WTC11 (cell line): ENCODE measurements around the gene CCND1. TPM values are rescaled to one million over a fixed set of nuclear protein-coding genes. Genes with fewer than 3 reads are reported as not detected.
A peak's percentile ranks its signal among the peaks of the same experiment; 100 is the strongest.

Experiments
- AFF4 ChIP-seq: sonication (generic); formaldehyde crosslinking; IDR thresholded peaks from 2 replicates; pipeline ENCODE4 v1.8.1; 2023; ENCODE audit warnings: mild to moderate bottlenecking, missing genetic modification reagents, borderline replicate concordance
- AR ChIP-seq: fragments of 250-450 bp; sonication (Bioruptor Pico); IDR thresholded peaks from 2 replicates; pipeline ENCODE4 v1.9.0; 2021; ENCODE audit warnings: mild to moderate bottlenecking
- ARID4B ChIP-seq: sonication (generic); formaldehyde crosslinking; IDR thresholded peaks from 2 replicates; pipeline ENCODE4 v1.8.0; 2023; ENCODE audit warnings: missing genetic modification reagents, mild to moderate bottlenecking, borderline replicate concordance
- ATF1 ChIP-seq: sonication (generic); formaldehyde crosslinking; IDR thresholded peaks from 2 replicates; pipeline ENCODE4 v1.8.1; 2023; ENCODE audit warnings: mild to moderate bottlenecking, moderate library complexity, missing genetic modification reagents
- ATF6 ChIP-seq: sonication (generic); formaldehyde crosslinking; IDR thresholded peaks from 2 replicates; pipeline ENCODE4 v1.8.1; 2023; ENCODE audit warnings: mild to moderate bottlenecking, missing genetic modification reagents
- CREB1 ChIP-seq: sonication (generic); formaldehyde crosslinking; IDR thresholded peaks from 2 replicates; pipeline ENCODE4 v1.8.0; 2023; ENCODE audit warnings: mild to moderate bottlenecking, missing genetic modification reagents
- CREM ChIP-seq: sonication (generic); formaldehyde crosslinking; IDR thresholded peaks from 2 replicates; pipeline ENCODE4 v1.8.1; 2022; ENCODE audit warnings: mild to moderate bottlenecking, missing genetic modification reagents, moderate library complexity
- CTCF ChIP-seq: fragments of 200-600 bp; IDR thresholded peaks from 2 replicates; pipeline ENCODE4 v1.8.0; 2022; ENCODE audit warnings: antibody characterized with exemption
- GRHL2 ChIP-seq: fragments of 250-450 bp; sonication (Bioruptor Pico); IDR thresholded peaks from 2 replicates; pipeline ENCODE4 v1.8.0; 2022; ENCODE audit warnings: mild to moderate bottlenecking, moderate library complexity; ENCODE audit not compliant: insufficient replicate concordance, severe bottlenecking
- KAT7 ChIP-seq: sonication (generic); formaldehyde crosslinking; IDR thresholded peaks from 2 replicates; pipeline ENCODE4 v1.8.1; 2023; ENCODE audit warnings: missing genetic modification reagents, mild to moderate bottlenecking, borderline replicate concordance
- MAX ChIP-seq: sonication (generic); formaldehyde crosslinking; IDR thresholded peaks from 2 replicates; pipeline ENCODE4 v1.8.0; 2022; ENCODE audit warnings: mild to moderate bottlenecking, missing genetic modification reagents
- OVOL2 ChIP-seq: fragments of 250-450 bp; sonication (Bioruptor Pico); IDR thresholded peaks from 2 replicates; pipeline ENCODE4 v1.9.0; 2021; ENCODE audit warnings: mild to moderate bottlenecking, borderline replicate concordance
- PRDM15 ChIP-seq: sonication (generic); formaldehyde crosslinking; IDR thresholded peaks from 2 replicates; pipeline ENCODE4 v1.8.0; 2022; ENCODE audit warnings: missing genetic modification reagents
- TP53 ChIP-seq: sonication (generic); formaldehyde crosslinking; IDR thresholded peaks from 2 replicates; pipeline ENCODE4 v1.8.1; 2023; ENCODE audit warnings: mild to moderate bottlenecking, missing genetic modification reagents
- ZBTB21 ChIP-seq: sonication (generic); formaldehyde crosslinking; IDR thresholded peaks from 2 replicates; pipeline ENCODE4 v1.8.1; 2023; ENCODE audit warnings: mild to moderate bottlenecking, missing genetic modification reagents, borderline replicate concordance
- ZSCAN18 ChIP-seq: fragments of 250-450 bp; sonication (Bioruptor Pico); IDR thresholded peaks from 2 replicates; pipeline ENCODE4 v2.1.2; 2022; ENCODE audit warnings: mild to moderate bottlenecking, moderate library complexity
- total RNA-seq: library from RNA; stranded (reverse); gene quantifications from 3 replicates; pipeline ENCODE4 v1.2.3, GENCODE V29; 2021

Gene CCND1
- total RNA-seq, 1 experiment from 2014 or later = 212 TPM

GRCh38 chr11:69702239-69702691 lies 61.3 kb downstream of the CCND1 start (continued):
- no peak for TF ChIP-seq PRDM15
- peak; percentile 61; the same call in 1 of the 2 replicates for TF ChIP-seq KAT7 (CRISPR knock-in tag)
- TF ChIP-seq ARID4B (CRISPR knock-in tag) = no peak
- no peak for TF ChIP-seq AFF4 (CRISPR knock-in tag)
- no peak for TF ChIP-seq GRHL2 (CRISPR knock-in tag)
- TF ChIP-seq ZSCAN18 (CRISPR knock-in tag) = no peak
- TF ChIP-seq AR (CRISPR knock-in tag) = no peak
- TF ChIP-seq CREB1 (CRISPR knock-in tag) = no peak
- no peak for TF ChIP-seq CREM (CRISPR knock-in tag)
- TF ChIP-seq OVOL2 (CRISPR knock-in tag) = no peak
- no peak for TF ChIP-seq TP53 (CRISPR knock-in tag)
- TF ChIP-seq CTCF = no peak
- TF ChIP-seq ZBTB21 (CRISPR knock-in tag) = no peak
- TF ChIP-seq ATF1 (CRISPR knock-in tag) = no peak
- TF ChIP-seq ATF6 (CRISPR knock-in tag) = no peak
- TF ChIP-seq MAX (CRISPR knock-in tag) = no peak
